Panc1 (cell line): Measurements from ENCODE around the gene FGFRL1. TPM values are rescaled to one million over a fixed set of nuclear protein-coding genes. Genes with fewer than 3 reads are reported as not detected.

Source experiments
- ATAC-seq: fragments of 200-7000 bp; cut with Tn5 transposase; 2 replicates; pipeline ENCODE4 v1.9.1; 2020; ENCODE audit warnings: mild to moderate bottlenecking, moderate library complexity
- BruUV-seq: library from RNA; stranded (reverse); fragments of 400-500 nt; replicated peaks from 2 replicates; lab custom pipeline; 2021; lab: Mats Ljungman, UMichigan
- CTCF ChIA-PET: fragments of 300-600 bp; sonication (Branson Sonifier 250); formaldehyde crosslinking; loops from one replicate; lab custom pipeline; 2022; ENCODE audit warnings: antibody characterized with exemption; lab: Charles Lee
- POLR2A ChIA-PET: fragments of 300-600 bp; sonication (Branson Sonifier 250); formaldehyde crosslinking; loops from one replicate; lab custom pipeline; 2022; ENCODE audit warnings: antibody characterized with exemption; lab: Charles Lee
- DNase-seq: peaks from one replicate; pipeline ENCODE4 v3.0.0-alpha.2; 2010; ENCODE audit warnings: low read depth, low spot score
- H3K27ac ChIP-seq: 2 replicates; pipeline ENCODE4 v1.5.1; 2011; ENCODE audit warnings: mild to moderate bottlenecking, low read length, inconsistent platforms
- H3K27me3 ChIP-seq: fragments of 200-500 bp; sonication (Bioruptor generic); 2 replicates; pipeline ENCODE4 v1.6.0; 2014; ENCODE audit warnings: low read length, inconsistent platforms; ENCODE audit not compliant: control insufficient read depth, insufficient read depth
- H3K36me3 ChIP-seq: fragments of 200-500 bp; sonication (Bioruptor generic); 2 replicates; pipeline ENCODE4 v1.5.1; 2014; ENCODE audit warnings: inconsistent platforms, mild to moderate bottlenecking, low read length, moderate library complexity; ENCODE audit not compliant: control insufficient read depth, insufficient read depth
- H3K4me1 ChIP-seq: 2 replicates; pipeline ENCODE4 v1.5.1; 2011; ENCODE audit warnings: inconsistent platforms, mild to moderate bottlenecking, low read length, moderate library complexity; ENCODE audit not compliant: control insufficient read depth, insufficient read depth
- H3K4me3 ChIP-seq, 2 experiments: 2 replicates each; pipeline ENCODE4 v1.5.1; 2011 to 2012; ENCODE audit warnings: low read depth in 2 of 2, low read length in 2 of 2, mild to moderate bottlenecking in 2 of 2, inconsistent platforms in 1 of 2, moderate library complexity in 1 of 2
- H3K9me3 ChIP-seq: fragments of 200-500 bp; sonication (Bioruptor generic); 2 replicates; pipeline ENCODE4 v1.5.1; 2014; ENCODE audit warnings: low read depth, mild to moderate bottlenecking, inconsistent platforms, low read length, moderate library complexity; ENCODE audit not compliant: control insufficient read depth, insufficient read depth
- CTCF ChIP-seq: fragments of 450-650 bp; IDR thresholded peaks from 2 replicates; pipeline ENCODE4 v1.5.1; 2017; ENCODE audit warnings: mild to moderate bottlenecking
- POLR2AphosphoS5 ChIP-seq: IDR thresholded peaks from 2 replicates; pipeline ENCODE4 v1.6.1; 2012; ENCODE audit warnings: mild to moderate bottlenecking, low read depth, low read length, moderate library complexity
- REST ChIP-seq, 2 experiments: IDR thresholded peaks; 2 replicates each; pipeline ENCODE4 v1.6.1; 2011 to 2012; ENCODE audit warnings: low read depth in 2 of 2, control low read depth in 1 of 2, low read length in 1 of 2, mild to moderate bottlenecking in 1 of 2, moderate library complexity in 1 of 2; ENCODE audit not compliant: insufficient read depth in 1 of 2
- SIN3A ChIP-seq: IDR thresholded peaks from 2 replicates; pipeline ENCODE4 v1.6.1; 2012; ENCODE audit warnings: low read depth, mild to moderate bottlenecking, low read length, moderate library complexity, borderline replicate concordance; ENCODE audit not compliant: insufficient read depth
- TCF7L2 ChIP-seq: IDR thresholded peaks from 2 replicates; pipeline ENCODE4 v1.6.1; 2011; ENCODE audit warnings: mild to moderate bottlenecking, low read depth, low read length, inconsistent platforms
- in situ Hi-C: cut with HindIII; loops from 2 replicates; pipeline ENCODE4 v1.10.0; 2016; ENCODE audit warnings: low sequenced_read_pairs, low pct_unique_long_range_greater_than_20kb
- intact Hi-C: fragments of 100-400 bp; cut with micrococcal nuclease; formaldehyde crosslinking; loops from one replicate; pipeline ENCODE4 v1.10.0; 2022; ENCODE audit not compliant: unreplicated experiment
- total RNA-seq: library from RNA; stranded (reverse); gene quantifications from one replicate; pipeline ENCODE4 v1.2.1, GENCODE V29; 2021; ENCODE audit not compliant: unreplicated experiment

Gene FGFRL1
- total RNA-seq, 1 experiment from 2014 or later: 43.1 TPM

- H3K27me3 ChIP-seq: no peaks in the 10 kb centered on the region
- DNase-seq (no peak), ATAC-seq (no peak)
- peaks cover 9% of the 10 kb centered on the region for H3K4me1 ChIP-seq
- no peaks in the 10 kb centered on the region for H3K9me3 ChIP-seq
- POLR2A ChIA-PET: no interaction called here
- CTCF ChIA-PET: no interaction called here
- in situ Hi-C loops (no loop called here), intact Hi-C loops (no loop called here)
- H3K4me3 ChIP-seq: no peak overlapping the region
- no peaks in the 10 kb centered on the region for H3K36me3 ChIP-seq
- H3K27ac ChIP-seq: no peak overlapping the region
- BruUV-seq: no TSS peak
- no peak for TF ChIP-seq SIN3A
- no peak for TF ChIP-seq POLR2AphosphoS5
- no peak for TF ChIP-seq REST (IDR thresholded peaks at IDR 0.05; ENCODE audit: insufficient read depth in 1 of 2, low read depth in 2 of 2, low read length in 1 of 2)
- no peak for TF ChIP-seq TCF7L2
- no peak for TF ChIP-seq CTCF
These were observed 28.6 kb upstream of the FGFRL1 start for GRCh38 chr4:982814-983213.

GRCh38 chr4:984336-985054 is 26.9 kb upstream of the FGFRL1 start:
- TF ChIP-seq REST (IDR thresholded peaks at IDR 0.05; ENCODE audit: insufficient read depth in 1 of 2, low read depth in 2 of 2, low read length in 1 of 2): no peak
- no peak for TF ChIP-seq CTCF
- no peak for TF ChIP-seq TCF7L2
- TF ChIP-seq SIN3A: no peak
- no peak for TF ChIP-seq POLR2AphosphoS5
- ChIA-PET CTCF (no interaction called here), POLR2A (no interaction called here)
- Histone ChIP-seq H3K9me3 (no peaks in the 10 kb centered on the region), H3K4me1 (peaks cover 5% of the 10 kb centered on the region), H3K27me3 (no peaks in the 10 kb centered on the region), H3K27ac (peak overlapping the region; percentile 44; the same call in 1 of the 2 replicates), H3K36me3 (no peaks in the 10 kb centered on the region), H3K4me3 (peak overlapping the region; percentile 21 to 44; a peak in 3 of 4 replicates)
- intact Hi-C loops (no loop called here), in situ Hi-C loops (no loop called here)
- ATAC-seq: no peak
- DNase-seq: no peak
- no TSS peak for BruUV-seq
